K562 (cell line): ENCODE data around the gene RESP18. TPM values are rescaled to one million over a fixed set of nuclear protein-coding genes. Genes with fewer than 3 reads are reported as not detected.

Source experiments
- ATF7 ChIP-seq: fragments of 450-650 bp; IDR thresholded peaks from 2 replicates; pipeline ENCODE4 v1.7.1; 2014; ENCODE audit warnings: mild to moderate bottlenecking, moderate library complexity
- CHCHD3 ChIP-seq: fragments of 250-450 bp; sonication (Bioruptor Pico); IDR thresholded peaks from 2 replicates; pipeline ENCODE4 v2.1.2; 2022; ENCODE audit warnings: mild to moderate bottlenecking
- DEAF1 ChIP-seq: fragments of 450-650 bp; formaldehyde crosslinking; IDR thresholded peaks from 2 replicates; pipeline ENCODE4 v1.4.0; 2020; ENCODE audit warnings: mild to moderate bottlenecking, moderate library complexity
- ELF4 ChIP-seq: fragments of 450-650 bp; formaldehyde crosslinking; IDR thresholded peaks from 2 replicates; pipeline ENCODE4 v1.4.0; 2022; ENCODE audit warnings: missing genetic modification characterization
- HDAC2 ChIP-seq: fragments of 450-650 bp; IDR thresholded peaks from 2 replicates; pipeline ENCODE4 v1.6.1; 2016; ENCODE audit warnings: mild to moderate bottlenecking
- HDAC3 ChIP-seq: fragments of 450-650 bp; IDR thresholded peaks from 2 replicates; pipeline ENCODE4 v1.6.1; 2018; ENCODE audit warnings: borderline replicate concordance, mild to moderate bottlenecking, moderate library complexity; ENCODE audit not compliant: partially characterized antibody
- HMG20B ChIP-seq: fragments of 250-450 bp; sonication (Bioruptor Pico); IDR thresholded peaks from 2 replicates; pipeline ENCODE4 v1.5.0; 2021; ENCODE audit warnings: mild to moderate bottlenecking
- JUNB ChIP-seq: fragments of 450-650 bp; formaldehyde crosslinking; conservative IDR thresholded peaks from 2 replicates; pipeline ENCODE4 v1.4.0; 2020; ENCODE audit warnings: mild to moderate bottlenecking
- MTA3 ChIP-seq: fragments of 450-650 bp; formaldehyde crosslinking; IDR thresholded peaks from 2 replicates; pipeline ENCODE4 v1.6.1; 2017; ENCODE audit warnings: mild to moderate bottlenecking, borderline replicate concordance
- NRF1 ChIP-seq, 2 experiments: fragments of 450-650 bp; IDR thresholded peaks in 1 of 2; conservative IDR thresholded peaks in 1 of 2; 2 replicates each; pipeline ENCODE4 v1.6.1; 2014; ENCODE audit warnings: mild to moderate bottlenecking in 2 of 2
- PHTF2 ChIP-seq: fragments of 250-450 bp; sonication (Bioruptor Pico); IDR thresholded peaks from 2 replicates; pipeline ENCODE4 v1.5.0; 2021; ENCODE audit warnings: mild to moderate bottlenecking
- PREB ChIP-seq: sonication (generic); formaldehyde crosslinking; IDR thresholded peaks from 2 replicates; pipeline ENCODE4 v1.8.1; 2023; ENCODE audit warnings: mild to moderate bottlenecking, missing genetic modification reagents
- SIN3B ChIP-seq: fragments of 450-650 bp; IDR thresholded peaks from 2 replicates; pipeline ENCODE4 v1.6.1; 2017; ENCODE audit warnings: low read depth, mild to moderate bottlenecking, moderate library complexity
- WHSC1 ChIP-seq: IDR thresholded peaks from one replicate; pipeline ENCODE4 v1.6.1; 2012; ENCODE audit warnings: low read length, control low read depth, inconsistent platforms
- ZBTB17 ChIP-seq: fragments of 450-650 bp; formaldehyde crosslinking; IDR thresholded peaks from 2 replicates; pipeline ENCODE4 v1.4.0; 2020; ENCODE audit warnings: mild to moderate bottlenecking
- ZNF124 ChIP-seq: sonication (generic); formaldehyde crosslinking; IDR thresholded peaks from 2 replicates; pipeline ENCODE4 v1.8.1; 2022; ENCODE audit warnings: missing genetic modification reagents
- ZNF140 ChIP-seq: fragments of 250-450 bp; sonication (Bioruptor Pico); IDR thresholded peaks from 2 replicates; pipeline ENCODE4 v1.8.0; 2021; ENCODE audit warnings: moderate library complexity, mild to moderate bottlenecking, inconsistent platforms
- ZNF23 ChIP-seq: fragments of 250-450 bp; sonication (Bioruptor Pico); IDR thresholded peaks from 2 replicates; pipeline ENCODE4 v1.4.0; 2020; ENCODE audit warnings: mild to moderate bottlenecking
- ZNF644 ChIP-seq: fragments of 200-800 bp; sonication (Bioruptor generic); IDR thresholded peaks from 2 replicates; pipeline ENCODE4 v1.6.1; 2016; ENCODE audit warnings: low read depth, missing genetic modification characterization, missing compliant biosample characterization
- ZNF695 ChIP-seq: fragments of 450-650 bp; formaldehyde crosslinking; IDR thresholded peaks from 2 replicates; pipeline ENCODE4 v1.4.0; 2020; ENCODE audit warnings: mild to moderate bottlenecking, moderate library complexity
- polyA plus RNA-seq, 8 experiments: library from polyadenylated mRNA; depleted of rRNA in 4 of 8; stranded (reverse) in 5 of 8; unstranded in 3 of 8; fragments of >200 nt; fragmentation: Nextera tagmentation in 2 of 8; fragmentation: Illumina TruSeq in 1 of 8; extraction: Ambion mirVana in 2 of 8; extraction: Trizol in 1 of 8; gene quantifications; 2 replicates each; pipeline versions ENCODE4 v1.2.1 to v1.2.3, GENCODE V29; 2011 to 2014; ENCODE audit warnings: inconsistent platforms in 1 of 8, missing spikeins in 1 of 8
- total RNA-seq, 7 experiments: library from RNA; depleted of rRNA in 6 of 7; stranded (reverse); fragments of >200 nt in 6 of 7; fragmentation: Illumina TruSeq in 2 of 7; extraction: Trizol in 2 of 7; gene quantifications; 2 replicates each; pipeline versions ENCODE4 v1.2.1 to v1.2.3, GENCODE V29; 2011 to 2021; ENCODE audit warnings: low replicate concordance in 1 of 7
- TF ChIP-seq, protein P1 (sequence below): sonication (generic); formaldehyde crosslinking; IDR thresholded peaks from 2 replicates; pipeline ENCODE4 v1.8.0; 2022; ENCODE audit warnings: missing genetic modification reagents, mild to moderate bottlenecking, borderline replicate concordance
- TF ChIP-seq, protein P2 (sequence below): sonication (generic); formaldehyde crosslinking; IDR thresholded peaks from 2 replicates; pipeline ENCODE4 v1.8.0; 2022; ENCODE audit warnings: mild to moderate bottlenecking, missing genetic modification reagents, borderline replicate concordance

The RESP18 gene
- total and polyA plus RNA-seq, 9 of the 15 experiments (the other 6 are each of a cell fraction or from before 2014, with no cell fraction given), result not detected

DNA sequence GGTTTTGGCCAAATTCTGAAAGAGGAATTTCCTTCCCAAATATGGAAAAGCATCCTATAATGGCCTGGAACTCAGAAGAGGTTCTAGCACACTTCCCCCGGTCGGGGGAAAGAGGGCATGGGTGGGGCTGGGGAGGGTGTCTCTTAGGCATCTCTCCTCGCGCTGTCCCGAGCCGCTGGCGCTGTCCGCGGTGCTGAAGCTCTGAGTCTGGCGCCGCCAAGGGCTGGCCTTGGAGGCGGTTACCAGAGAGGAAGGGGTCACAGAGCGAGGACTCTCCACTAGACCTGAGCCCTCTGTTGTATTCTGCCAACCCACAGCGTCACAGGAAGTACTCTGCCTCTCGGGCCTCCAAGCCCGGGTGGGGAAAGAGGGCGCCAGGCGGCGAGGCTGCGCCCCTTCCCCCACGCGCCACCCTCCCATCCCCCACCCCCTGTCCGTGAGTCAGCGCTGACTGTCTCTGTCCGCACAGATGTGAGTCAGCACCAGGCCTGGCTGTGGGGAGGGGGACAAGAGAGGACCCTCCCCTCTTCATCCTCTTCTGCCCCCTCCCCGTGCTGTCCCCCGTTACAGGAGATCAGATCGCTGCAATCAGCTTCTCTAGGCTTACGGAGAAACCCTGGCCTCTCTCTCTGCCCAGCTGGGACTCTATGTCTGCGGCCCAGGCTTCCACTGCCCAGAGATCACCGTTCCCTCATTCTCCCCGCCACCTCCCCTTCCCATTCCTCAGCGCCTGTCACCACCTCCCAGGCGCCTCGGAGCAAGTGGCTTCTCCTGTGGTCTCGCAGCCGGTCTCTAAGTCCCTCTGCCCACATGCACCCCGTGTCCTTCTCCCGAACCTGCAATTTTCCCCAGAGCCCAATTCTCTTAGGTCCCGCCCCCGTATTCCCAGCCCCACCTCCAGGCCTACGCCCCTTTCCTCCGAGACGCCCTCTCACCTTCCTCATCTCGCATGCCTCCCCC lies 24.1 kb downstream of the RESP18 start (continued):
- TF ChIP-seq JUNB (no peak), ZBTB17 (no peak), NRF1 (conservative IDR thresholded peaks at IDR 0.05 in 1 of 2, IDR thresholded peaks at IDR 0.05 in 1 of 2) (no peak), ELF4 (no peak), ATF7 (no peak), ZNF23 (CRISPR knock-in tag) (no peak), HMG20B (no peak), CHCHD3 (CRISPR knock-in tag) (no peak), PREB (CRISPR knock-in tag) (no peak), MTA3 (no peak), HDAC3 (no peak), PHTF2 (CRISPR knock-in tag) (no peak), SIN3B (no peak), WHSC1 (no peak), ZNF644 (tag) (no peak), ZNF124 (CRISPR knock-in tag) (no peak), ZNF140 (CRISPR knock-in tag) (no peak), DEAF1 (CRISPR knock-in tag) (no peak), HDAC2 (peak; percentile 77; the same call in 1 of the 2 replicates), ZNF695 (CRISPR knock-in tag) (no peak)
- TF ChIP-seq, protein P1, sequence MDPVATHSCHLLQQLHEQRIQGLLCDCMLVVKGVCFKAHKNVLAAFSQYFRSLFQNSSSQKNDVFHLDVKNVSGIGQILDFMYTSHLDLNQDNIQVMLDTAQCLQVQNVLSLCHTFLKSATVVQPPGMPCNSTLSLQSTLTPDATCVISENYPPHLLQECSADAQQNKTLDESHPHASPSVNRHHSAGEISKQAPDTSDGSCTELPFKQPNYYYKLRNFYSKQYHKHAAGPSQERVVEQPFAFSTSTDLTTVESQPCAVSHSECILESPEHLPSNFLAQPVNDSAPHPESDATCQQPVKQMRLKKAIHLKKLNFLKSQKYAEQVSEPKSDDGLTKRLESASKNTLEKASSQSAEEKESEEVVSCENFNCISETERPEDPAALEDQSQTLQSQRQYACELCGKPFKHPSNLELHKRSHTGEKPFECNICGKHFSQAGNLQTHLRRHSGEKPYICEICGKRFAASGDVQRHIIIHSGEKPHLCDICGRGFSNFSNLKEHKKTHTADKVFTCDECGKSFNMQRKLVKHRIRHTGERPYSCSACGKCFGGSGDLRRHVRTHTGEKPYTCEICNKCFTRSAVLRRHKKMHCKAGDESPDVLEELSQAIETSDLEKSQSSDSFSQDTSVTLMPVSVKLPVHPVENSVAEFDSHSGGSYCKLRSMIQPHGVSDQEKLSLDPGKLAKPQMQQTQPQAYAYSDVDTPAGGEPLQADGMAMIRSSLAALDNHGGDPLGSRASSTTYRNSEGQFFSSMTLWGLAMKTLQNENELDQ (CRISPR knock-in tag), result no peak
- TF ChIP-seq, protein P2, sequence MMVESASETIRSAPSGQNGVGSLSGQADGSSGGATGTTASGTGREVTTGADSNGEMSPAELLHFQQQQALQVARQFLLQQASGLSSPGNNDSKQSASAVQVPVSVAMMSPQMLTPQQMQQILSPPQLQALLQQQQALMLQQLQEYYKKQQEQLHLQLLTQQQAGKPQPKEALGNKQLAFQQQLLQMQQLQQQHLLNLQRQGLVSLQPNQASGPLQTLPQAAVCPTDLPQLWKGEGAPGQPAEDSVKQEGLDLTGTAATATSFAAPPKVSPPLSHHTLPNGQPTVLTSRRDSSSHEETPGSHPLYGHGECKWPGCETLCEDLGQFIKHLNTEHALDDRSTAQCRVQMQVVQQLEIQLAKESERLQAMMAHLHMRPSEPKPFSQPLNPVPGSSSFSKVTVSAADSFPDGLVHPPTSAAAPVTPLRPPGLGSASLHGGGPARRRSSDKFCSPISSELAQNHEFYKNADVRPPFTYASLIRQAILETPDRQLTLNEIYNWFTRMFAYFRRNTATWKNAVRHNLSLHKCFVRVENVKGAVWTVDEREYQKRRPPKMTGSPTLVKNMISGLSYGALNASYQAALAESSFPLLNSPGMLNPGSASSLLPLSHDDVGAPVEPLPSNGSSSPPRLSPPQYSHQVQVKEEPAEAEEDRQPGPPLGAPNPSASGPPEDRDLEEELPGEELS, result peak; percentile 27; the same call in 1 of the 2 replicates
